GM23338 (cell line): ENCODE results near the gene DPH2. TPM values are rescaled to one million over a fixed set of nuclear protein-coding genes. Genes with fewer than 3 reads are reported as not detected.

Source experiments
- ATAC-seq: fragments of 200-7000 bp; cut with Tn5 transposase; 3 replicates; pipeline ENCODE4 v1.9.1; 2020
- DNase-seq: peaks from one replicate; pipeline ENCODE4 v3.0.0-alpha.2; 2015; ENCODE audit warnings: low spot score
- H2AFZ ChIP-seq: fragments of 200-600 bp; sonication (generic); 2 replicates; pipeline ENCODE4 v1.8.0; 2016; ENCODE audit warnings: antibody characterized with exemption, mild to moderate bottlenecking, moderate library complexity
- H3F3A ChIP-seq: fragments of 200-600 bp; sonication (generic); replicated peaks from 2 replicates; pipeline ENCODE4 v1.8.0; 2017; ENCODE audit warnings: antibody characterized with exemption, mixed run types, low read depth
- H3K27ac ChIP-seq: fragments of 200-600 bp; sonication (generic); 2 replicates; pipeline ENCODE4 v1.6.1; 2016; ENCODE audit warnings: low read depth
- H3K27me3 ChIP-seq: fragments of 200-600 bp; sonication (generic); 2 replicates; pipeline ENCODE4 v1.8.0; 2016; ENCODE audit warnings: mild to moderate bottlenecking, mixed run types, moderate library complexity; ENCODE audit not compliant: insufficient read depth
- H3K36me3 ChIP-seq: fragments of 200-600 bp; sonication (generic); 2 replicates; pipeline ENCODE4 v1.8.0; 2016; ENCODE audit warnings: mild to moderate bottlenecking; ENCODE audit not compliant: insufficient read depth
- H3K4me1 ChIP-seq: fragments of 200-600 bp; sonication (generic); 2 replicates; pipeline ENCODE4 v1.8.0; 2016; ENCODE audit warnings: mild to moderate bottlenecking, moderate library complexity; ENCODE audit not compliant: insufficient read depth
- H3K4me2 ChIP-seq: fragments of 200-600 bp; sonication (generic); 2 replicates; pipeline ENCODE4 v1.7.1; 2017; ENCODE audit warnings: mixed run types
- H3K4me3 ChIP-seq: fragments of 200-600 bp; sonication (generic); 2 replicates; pipeline ENCODE4 v1.6.1; 2016; ENCODE audit warnings: mixed run types
- H3K79me2 ChIP-seq: fragments of 200-600 bp; sonication (generic); replicated peaks from 2 replicates; pipeline ENCODE4 v1.8.0; 2017; ENCODE audit warnings: mild to moderate bottlenecking; ENCODE audit not compliant: insufficient read depth
- H3K9me2 ChIP-seq: fragments of 200-600 bp; sonication (generic); 2 replicates; pipeline ENCODE4 v1.8.0; 2017; ENCODE audit not compliant: insufficient read depth
- H4K20me1 ChIP-seq: fragments of 200-600 bp; sonication (generic); replicated peaks from 2 replicates; pipeline ENCODE4 v1.8.0; 2017; ENCODE audit warnings: mild to moderate bottlenecking; ENCODE audit not compliant: insufficient read depth
- H3K27ac Mint-ChIP-seq: 2 replicates; pipeline ENCODE4 v1.8.0; 2020; ENCODE audit warnings: inconsistent platforms, mild to moderate bottlenecking, moderate library complexity, mixed read lengths
- H3K27me3 Mint-ChIP-seq: 3 replicates; pipeline ENCODE4 v1.8.0; 2022; ENCODE audit warnings: low read depth, mild to moderate bottlenecking, moderate library complexity, mixed read lengths, inconsistent platforms; ENCODE audit not compliant: insufficient read depth, poor library complexity
- H3K36me3 Mint-ChIP-seq: 3 replicates; pipeline ENCODE4 v1.8.0; 2021; ENCODE audit warnings: low read depth, mild to moderate bottlenecking, inconsistent platforms, moderate library complexity, mixed read lengths
- H3K4me1 Mint-ChIP-seq: 3 replicates; pipeline ENCODE4 v1.8.0; 2020; ENCODE audit warnings: mild to moderate bottlenecking, inconsistent platforms, mixed read lengths
- H3K4me3 Mint-ChIP-seq: 3 replicates; pipeline ENCODE4 v1.8.0; 2021; ENCODE audit warnings: moderate library complexity, mild to moderate bottlenecking, inconsistent platforms, mixed read lengths
- H3K9me3 Mint-ChIP-seq: 3 replicates; pipeline ENCODE4 v1.8.0; 2020; ENCODE audit warnings: moderate library complexity, mild to moderate bottlenecking, inconsistent platforms, mixed read lengths
- CREB1 ChIP-seq: fragments of 250-450 bp; sonication (Bioruptor Pico); IDR thresholded peaks from 2 replicates; pipeline ENCODE4 v1.5.0; 2020; ENCODE audit warnings: low read depth, mild to moderate bottlenecking, moderate library complexity
- CTCF ChIP-seq, 2 experiments: fragments of 200-600 bp in 1 of 2; sonication (generic) in 1 of 2; conservative IDR thresholded peaks; 2 replicates each; pipeline versions ENCODE4 v1.5.1 to v1.6.1; 2016 to 2017; ENCODE audit warnings: antibody characterized with exemption in 2 of 2, low read depth in 2 of 2, mild to moderate bottlenecking in 2 of 2, moderate library complexity in 1 of 2
- ETS1 ChIP-seq: IDR thresholded peaks from 2 replicates; pipeline ENCODE4 v1.6.1; 2016; ENCODE audit warnings: antibody characterized with exemption
- EZH2 ChIP-seq: fragments of 200-600 bp; sonication (generic); IDR thresholded peaks from one replicate; pipeline ENCODE4 v1.8.0; 2017; ENCODE audit warnings: antibody characterized with exemption, mild to moderate bottlenecking, low read depth; ENCODE audit not compliant: unreplicated experiment
- EZH2phosphoT487 ChIP-seq: fragments of 200-600 bp; sonication (generic); IDR thresholded peaks from one replicate; pipeline ENCODE4 v1.8.1; 2018; ENCODE audit warnings: antibody characterized with exemption; ENCODE audit not compliant: unreplicated experiment
- JUNB ChIP-seq: IDR thresholded peaks from one replicate; pipeline ENCODE4 v1.6.1; 2016; ENCODE audit warnings: antibody characterized with exemption; ENCODE audit not compliant: unreplicated experiment
- NANOG ChIP-seq: IDR thresholded peaks from 2 replicates; pipeline ENCODE4 v1.6.1; 2016; ENCODE audit warnings: antibody characterized with exemption, borderline replicate concordance
- POLR2AphosphoS5 ChIP-seq: IDR thresholded peaks from 2 replicates; pipeline ENCODE4 v1.6.1; 2016; ENCODE audit warnings: antibody characterized with exemption, low read depth
- REST ChIP-seq: IDR thresholded peaks from one replicate; pipeline ENCODE4 v1.6.1; 2018; ENCODE audit warnings: antibody characterized with exemption; ENCODE audit not compliant: unreplicated experiment
- STAT1 ChIP-seq: IDR thresholded peaks from one replicate; pipeline ENCODE4 v1.6.1; 2016; ENCODE audit warnings: antibody characterized with exemption; ENCODE audit not compliant: unreplicated experiment
- ZNF114 ChIP-seq: fragments of 250-450 bp; sonication (Bioruptor Pico); IDR thresholded peaks from 2 replicates; pipeline ENCODE4 v1.5.0; 2020; ENCODE audit warnings: mild to moderate bottlenecking, moderate library complexity
- polyA plus RNA-seq: library from polyadenylated mRNA; unstranded; fragments of >200 nt; fragmentation: Nextera tagmentation; extraction: Ambion mirVana; gene quantifications from 2 replicates; pipeline ENCODE4 v1.2.1, GENCODE V29; 2016
- total RNA-seq: library from RNA; depleted of rRNA; stranded (reverse); fragments of >200 nt; shearing (Covaris generic); gene quantifications from 2 replicates; pipeline ENCODE4 v1.2.3, GENCODE V29; 2014

DPH2 gene
- total and polyA plus RNA-seq, 2 experiments from 2014 or later, result 32.1 to 90.3 TPM

DNA sequence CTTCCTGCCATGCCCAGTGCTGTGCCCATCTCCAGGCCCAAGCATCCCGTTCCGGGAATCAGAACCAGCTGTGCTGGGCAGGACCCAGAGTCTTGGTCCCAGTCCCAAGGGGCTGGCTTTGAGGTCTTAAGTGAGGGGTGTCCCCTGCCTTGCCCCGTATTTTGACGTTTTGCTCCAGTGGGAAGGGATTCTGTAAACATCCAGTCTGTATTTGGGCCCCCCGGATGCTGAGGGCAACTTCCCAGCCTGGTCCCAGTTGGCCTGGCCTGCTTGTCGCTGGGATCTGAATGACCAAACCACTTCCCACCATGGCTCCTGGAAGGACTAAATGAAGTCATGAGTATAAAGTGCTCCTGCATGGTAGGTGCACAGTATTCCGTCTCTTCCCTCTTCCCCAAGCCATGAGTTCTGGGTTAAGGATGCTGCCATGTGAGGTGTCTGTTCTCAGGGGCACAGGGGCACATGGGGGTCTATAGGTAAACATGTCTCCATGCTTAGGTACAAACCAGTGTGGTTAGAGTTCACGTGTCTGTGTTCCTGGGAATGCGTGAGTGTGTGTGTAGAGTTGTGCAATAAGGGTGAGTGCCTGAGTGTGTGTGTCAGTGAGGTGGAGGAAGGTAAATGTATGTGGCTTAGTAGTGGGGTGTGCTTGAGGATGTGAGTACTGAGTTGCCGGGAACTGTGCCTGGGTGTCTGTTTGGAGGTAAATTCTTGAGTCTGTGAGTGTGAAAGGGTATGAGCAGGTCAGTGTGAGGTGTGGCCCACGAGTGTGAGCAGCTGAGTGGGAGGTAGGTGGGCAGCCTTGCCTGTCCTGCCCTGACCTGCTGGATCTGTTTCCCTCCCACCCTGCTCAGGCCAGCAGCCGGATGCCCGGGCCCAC, 10.7 kb downstream of the DPH2 start:
- Mint-ChIP-seq H3K9me3 (no peaks in the 10 kb centered on the region), H3K4me1 (peaks cover 39% of the 10 kb centered on the region), H3K36me3 (peaks cover 53% of the 10 kb centered on the region), H3K27me3 (peaks cover 34% of the 10 kb centered on the region), H3K27ac (no peak overlapping the region), H3K4me3 (peak overlapping the region; percentile 90)
- Histone ChIP-seq H3K27ac (no peak overlapping the region), H3K9me2 (no peaks in the 10 kb centered on the region), H3K4me1 (peaks cover 17% of the 10 kb centered on the region), H3K79me2 (peaks cover 13% of the 10 kb centered on the region), H2AFZ (peak overlapping the region; percentile 59; the same call in 1 of the 2 replicates), H3K4me2 (peak overlapping the region; percentile 84), H3K27me3 (no peaks in the 10 kb centered on the region), H3K36me3 (0 out of 2 replicates have a peak, but pooled peaks cover 7% of the 10 kb centered on the region), H3K4me3 (peak overlapping the region; percentile 69), H3F3A (peaks cover 26% of the 10 kb centered on the region; the same call in 1 of the 2 replicates), H4K20me1 (peaks cover 17% of the 10 kb centered on the region)
- TF ChIP-seq EZH2phosphoT487 (no peak), ETS1 (no peak)
- DNase-seq (no peak), ATAC-seq (no peak)

DNA sequence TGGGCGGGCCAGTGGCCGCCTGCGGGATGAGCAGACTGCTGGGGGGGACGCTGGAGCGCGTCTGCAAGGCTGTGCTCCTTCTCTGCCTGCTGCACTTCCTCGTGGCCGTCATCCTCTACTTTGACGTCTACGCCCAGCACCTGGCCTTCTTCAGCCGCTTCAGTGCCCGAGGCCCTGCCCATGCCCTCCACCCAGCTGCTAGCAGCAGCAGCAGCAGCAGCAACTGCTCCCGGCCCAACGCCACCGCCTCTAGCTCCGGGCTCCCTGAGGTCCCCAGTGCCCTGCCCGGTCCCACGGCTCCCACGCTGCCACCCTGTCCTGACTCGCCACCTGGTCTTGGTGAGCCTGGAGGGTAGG, 11.3 kb downstream of the DPH2 start:
- Mint-ChIP-seq H3K4me1 (peaks cover 35% of the 10 kb centered on the region), H3K27me3 (peaks cover 30% of the 10 kb centered on the region), H3K4me3 (no peak overlapping the region), H3K9me3 (no peaks in the 10 kb centered on the region), H3K27ac (no peak overlapping the region), H3K36me3 (peaks cover 55% of the 10 kb centered on the region)
- peaks cover 12% of the 10 kb centered on the region for H4K20me1 ChIP-seq
- H3K36me3 ChIP-seq, result 0 out of 2 replicates have a peak, but pooled peaks cover 7% of the 10 kb centered on the region
- no peak for ATAC-seq
- H3K79me2 ChIP-seq, result peaks cover 8% of the 10 kb centered on the region
- no peak for DNase-seq
- no peak overlapping the region for H3K27ac ChIP-seq
- no peak overlapping the region for H3K4me2 ChIP-seq
- H3K27me3 ChIP-seq, result no peaks in the 10 kb centered on the region
- H2AFZ ChIP-seq, result no peak overlapping the region
- no peaks in the 10 kb centered on the region for H3K9me2 ChIP-seq
- no peak overlapping the region for H3K4me3 ChIP-seq
- peaks cover 11% of the 10 kb centered on the region for H3K4me1 ChIP-seq
- H3F3A ChIP-seq, result peaks cover 20% of the 10 kb centered on the region; the same call in 1 of the 2 replicates
- TF ChIP-seq EZH2phosphoT487, result no peak
- no peak for TF ChIP-seq POLR2AphosphoS5
- TF ChIP-seq EZH2, result no peak
- TF ChIP-seq CTCF (conservative IDR thresholded peaks at IDR 0.05; ENCODE audit: low read depth in 2 of 2), result no peak
- TF ChIP-seq NANOG, result no peak
- TF ChIP-seq ZNF114 (CRISPR knock-in tag), result no peak
- no peak for TF ChIP-seq JUNB
- TF ChIP-seq REST, result no peak
- TF ChIP-seq ETS1, result no peak
- TF ChIP-seq STAT1, result no peak
- TF ChIP-seq CREB1 (CRISPR knock-in tag), result no peak
